ENCODE data around the gene TGFB1. TPM values are rescaled to one million over a fixed set of nuclear protein-coding genes. Genes with fewer than 3 reads are reported as not detected.

Gene TGFB1
- total RNA-seq, 1 experiment from 2014 or later, result 42.6 TPM

GRCh38 chr19:41322451-41322850 lies 31.3 kb downstream of the TGFB1 start:
- Histone ChIP-seq H3K27ac (ENCODE audit: low read length) (peak overlapping the region; percentile 71), H3K9me3 (ENCODE audit: control insufficient read depth, insufficient read depth, low read depth, low read length) (no peaks in the 10 kb centered on the region), H3K27me3 (ENCODE audit: control insufficient read depth, insufficient read depth, low read length) (no peaks in the 10 kb centered on the region), H3K4me3 (ENCODE audit: low read depth in 2 of 2, low read length in 2 of 2) (no peak overlapping the region), H3K36me3 (ENCODE audit: control insufficient read depth, insufficient read depth, low read length) (no peaks in the 10 kb centered on the region), H3K4me1 (ENCODE audit: control insufficient read depth, insufficient read depth, low read length) (peaks cover 43% of the 10 kb centered on the region)
- ChIA-PET CTCF (no interaction called here), POLR2A (no interaction called here)
- intact Hi-C loops (cut with micrococcal nuclease; ENCODE audit: unreplicated experiment) (no loop called here), in situ Hi-C loops (cut with HindIII; ENCODE audit: low pct_unique_long_range_greater_than_20kb, low sequenced_read_pairs) (no loop called here)
- no peak for DNase-seq (ENCODE audit: low read depth, low spot score)
- no TSS peak for BruUV-seq (replicated peaks)
- no peak for ATAC-seq
- TF ChIP-seq POLR2AphosphoS5 (IDR thresholded peaks at IDR 0.05; ENCODE audit: low read depth, low read length) (no peak), REST (IDR thresholded peaks at IDR 0.05; ENCODE audit: insufficient read depth in 1 of 2, low read depth in 2 of 2, low read length in 1 of 2) (no peak), TCF7L2 (IDR thresholded peaks at IDR 0.05; ENCODE audit: low read depth, low read length) (no peak), SIN3A (IDR thresholded peaks at IDR 0.05; ENCODE audit: borderline replicate concordance, insufficient read depth, low read depth, low read length) (no peak)
- TF ChIP-seq, protein P1, sequence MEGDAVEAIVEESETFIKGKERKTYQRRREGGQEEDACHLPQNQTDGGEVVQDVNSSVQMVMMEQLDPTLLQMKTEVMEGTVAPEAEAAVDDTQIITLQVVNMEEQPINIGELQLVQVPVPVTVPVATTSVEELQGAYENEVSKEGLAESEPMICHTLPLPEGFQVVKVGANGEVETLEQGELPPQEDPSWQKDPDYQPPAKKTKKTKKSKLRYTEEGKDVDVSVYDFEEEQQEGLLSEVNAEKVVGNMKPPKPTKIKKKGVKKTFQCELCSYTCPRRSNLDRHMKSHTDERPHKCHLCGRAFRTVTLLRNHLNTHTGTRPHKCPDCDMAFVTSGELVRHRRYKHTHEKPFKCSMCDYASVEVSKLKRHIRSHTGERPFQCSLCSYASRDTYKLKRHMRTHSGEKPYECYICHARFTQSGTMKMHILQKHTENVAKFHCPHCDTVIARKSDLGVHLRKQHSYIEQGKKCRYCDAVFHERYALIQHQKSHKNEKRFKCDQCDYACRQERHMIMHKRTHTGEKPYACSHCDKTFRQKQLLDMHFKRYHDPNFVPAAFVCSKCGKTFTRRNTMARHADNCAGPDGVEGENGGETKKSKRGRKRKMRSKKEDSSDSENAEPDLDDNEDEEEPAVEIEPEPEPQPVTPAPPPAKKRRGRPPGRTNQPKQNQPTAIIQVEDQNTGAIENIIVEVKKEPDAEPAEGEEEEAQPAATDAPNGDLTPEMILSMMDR (IDR thresholded peaks at IDR 0.05), result no peak

DNA sequence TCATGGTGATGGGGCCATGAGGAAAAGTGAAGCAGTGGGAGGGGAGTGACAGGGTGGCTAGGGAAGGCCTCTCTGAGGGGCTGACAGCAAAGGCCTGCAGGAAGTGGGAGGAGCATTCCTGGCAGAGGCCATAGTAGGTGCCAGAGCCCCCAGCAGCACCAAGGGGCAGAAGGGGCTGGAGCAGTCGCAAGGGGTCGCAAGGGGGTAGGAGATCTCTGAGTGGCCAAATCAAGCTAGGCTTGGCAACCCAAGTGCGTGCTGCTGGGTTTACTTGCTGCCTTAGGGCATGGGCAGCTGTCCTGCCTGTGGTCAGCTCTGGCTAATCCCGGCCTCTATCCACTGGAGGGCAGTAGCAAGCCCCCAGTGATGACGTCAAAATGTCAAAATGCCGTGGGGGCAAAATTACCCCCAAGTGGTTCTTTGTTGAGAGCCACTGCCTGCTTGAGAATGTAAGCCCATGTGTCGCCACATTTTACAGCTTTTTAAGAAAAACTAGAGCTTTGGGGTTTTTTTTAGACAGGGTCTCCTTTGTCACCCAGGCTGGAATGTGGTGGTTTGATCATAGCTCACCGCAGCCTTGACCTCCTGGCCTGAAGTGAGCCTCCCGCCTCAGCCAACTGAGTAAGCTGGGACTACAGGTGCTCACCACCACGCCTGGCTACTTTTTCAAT lies 32.0 kb downstream of the TGFB1 start:
- POLR2A ChIA-PET, result no interaction called here
- no TSS peak for BruUV-seq (replicated peaks)
- H3K4me3 ChIP-seq (ENCODE audit: low read depth in 2 of 2, low read length in 2 of 2), result no peak overlapping the region
- CTCF ChIA-PET, result interaction anchor here (0.7 kb wide), 1 partner anchor 15 kb away, joined by 3 read pairs; no protein-coding TSS in a partner anchor
- no peak overlapping the region; the same call in 1 of the 2 replicates for H3K27ac ChIP-seq (ENCODE audit: low read length)
- H3K4me1 ChIP-seq (ENCODE audit: control insufficient read depth, insufficient read depth, low read length), result peaks cover 39% of the 10 kb centered on the region
- H3K27me3 ChIP-seq (ENCODE audit: control insufficient read depth, insufficient read depth, low read length), result no peaks in the 10 kb centered on the region
- peak; percentile 22; the same call in 1 of the 2 replicates for ATAC-seq
- intact Hi-C loops (cut with micrococcal nuclease; ENCODE audit: unreplicated experiment) (no loop called here), in situ Hi-C loops (cut with HindIII; ENCODE audit: low pct_unique_long_range_greater_than_20kb, low sequenced_read_pairs) (no loop called here)
- no peaks in the 10 kb centered on the region for H3K36me3 ChIP-seq (ENCODE audit: control insufficient read depth, insufficient read depth, low read length)
- H3K9me3 ChIP-seq (ENCODE audit: control insufficient read depth, insufficient read depth, low read depth, low read length), result no peaks in the 10 kb centered on the region
- DNase-seq (ENCODE audit: low read depth, low spot score), result no peak
- TF ChIP-seq POLR2AphosphoS5 (IDR thresholded peaks at IDR 0.05; ENCODE audit: low read depth, low read length) (no peak; the same call in 1 of the 2 replicates), TCF7L2 (IDR thresholded peaks at IDR 0.05; ENCODE audit: low read depth, low read length) (no peak), SIN3A (IDR thresholded peaks at IDR 0.05; ENCODE audit: borderline replicate concordance, insufficient read depth, low read depth, low read length) (no peak), REST (IDR thresholded peaks at IDR 0.05; ENCODE audit: insufficient read depth in 1 of 2, low read depth in 2 of 2, low read length in 1 of 2) (no peak)
- TF ChIP-seq, protein P1 (IDR thresholded peaks at IDR 0.05), result peak; percentile 79; the same call in 1 of the 2 replicates
